NCI-H2081 (cell line): ENCODE results near the gene KCNQ1.
"Not testable (repeated sequence)": the region's sequence is repeated elsewhere in the genome, so short reads cannot be mapped to it uniquely, and the experiment has no call there.

Experiments
- DNase-seq, 2 experiments: peaks; one replicate each; lab custom pipeline; 2025; lab: John Stamatoyannopoulos, UW

KCNQ1 gene

DNA sequence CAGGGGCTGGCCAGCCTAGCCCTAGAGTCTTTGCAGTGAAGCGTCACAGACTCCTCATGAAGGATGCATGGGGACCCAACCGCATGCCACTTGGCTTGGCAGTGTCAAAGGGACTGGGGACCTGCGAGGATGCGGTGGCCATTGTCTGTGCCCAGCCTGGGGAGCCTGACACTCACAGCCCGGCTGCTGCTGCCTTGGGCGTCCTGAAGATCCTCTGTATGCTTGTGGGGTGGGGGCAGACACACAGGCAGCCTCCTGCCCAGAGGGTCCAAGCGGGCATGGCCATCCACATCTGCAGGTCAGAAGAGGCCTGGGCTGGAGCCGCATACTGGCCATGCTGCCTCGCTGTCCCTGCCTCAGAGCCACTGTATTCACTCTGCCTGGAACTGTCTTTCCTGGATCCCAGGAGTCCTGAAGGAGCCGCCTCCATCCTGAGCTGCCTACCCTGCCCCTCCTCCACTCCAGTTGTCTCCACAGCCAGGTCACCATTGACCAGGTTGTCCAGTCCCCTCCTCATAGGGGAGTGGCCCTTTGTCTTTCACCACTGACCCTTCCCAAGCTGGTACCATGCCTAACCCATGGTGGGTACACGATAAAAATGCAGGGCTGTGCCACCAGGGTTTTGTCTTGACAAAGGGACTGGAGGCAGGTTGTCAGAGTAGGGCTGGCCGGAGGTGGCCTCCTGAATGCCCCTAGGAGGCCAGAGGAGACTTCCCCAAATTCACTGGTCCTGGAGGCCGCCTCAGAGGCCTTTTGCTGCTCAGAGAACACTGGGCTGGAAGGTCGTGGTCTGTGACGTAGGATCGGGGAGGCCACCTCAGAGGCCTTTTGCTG lies 148.0 kb downstream of the KCNQ1 start:
- no peak for DNase-seq

DNA sequence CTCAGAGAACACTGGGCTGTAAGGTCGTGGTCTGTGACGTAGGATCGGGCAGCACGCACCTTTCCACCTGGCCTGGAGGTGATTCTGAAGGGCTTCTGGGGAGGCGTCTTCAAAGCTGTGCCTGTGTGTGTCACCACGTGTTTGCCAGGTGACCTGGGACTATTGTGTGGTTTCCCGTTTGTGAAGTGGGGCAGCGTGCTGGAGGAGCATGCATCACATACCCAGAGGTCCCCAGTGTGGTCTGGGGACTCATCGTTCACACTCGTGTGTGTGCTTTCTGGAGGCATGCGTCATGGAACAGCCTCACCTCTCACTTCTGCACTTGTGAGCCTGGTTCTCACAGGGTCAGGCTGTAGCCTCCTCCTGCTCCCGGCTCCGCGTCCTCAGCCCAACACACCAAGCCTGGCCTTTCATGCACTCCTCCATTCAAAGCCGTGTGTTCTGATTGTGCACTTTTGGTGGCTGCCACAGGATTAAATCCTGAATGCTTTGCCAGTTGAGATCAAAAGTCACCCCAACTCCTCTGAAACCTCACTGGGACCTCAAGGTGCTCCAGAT lies 148.7 kb downstream of the KCNQ1 start:
- no peak for DNase-seq

DNA sequence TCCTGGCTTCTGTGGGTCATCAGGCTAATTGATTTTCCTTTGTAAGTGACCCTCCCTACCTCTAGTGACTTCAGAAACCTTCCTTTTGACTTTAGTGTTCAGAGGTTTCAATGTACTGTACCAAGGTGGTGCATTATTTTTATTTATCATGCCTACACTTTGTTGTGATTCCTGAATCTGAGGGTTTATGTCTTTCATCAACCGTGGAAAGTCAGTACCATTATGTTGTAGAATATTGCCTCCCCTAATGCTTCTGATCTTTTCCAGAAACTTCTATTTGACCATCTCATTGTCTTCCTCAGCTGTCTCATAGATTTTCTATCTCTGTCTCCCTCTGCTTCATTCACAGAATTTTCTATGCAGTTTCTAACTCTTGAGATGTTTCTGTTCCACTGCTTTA lies 149.5 kb downstream of the KCNQ1 start:
- no peak for DNase-seq

DNA sequence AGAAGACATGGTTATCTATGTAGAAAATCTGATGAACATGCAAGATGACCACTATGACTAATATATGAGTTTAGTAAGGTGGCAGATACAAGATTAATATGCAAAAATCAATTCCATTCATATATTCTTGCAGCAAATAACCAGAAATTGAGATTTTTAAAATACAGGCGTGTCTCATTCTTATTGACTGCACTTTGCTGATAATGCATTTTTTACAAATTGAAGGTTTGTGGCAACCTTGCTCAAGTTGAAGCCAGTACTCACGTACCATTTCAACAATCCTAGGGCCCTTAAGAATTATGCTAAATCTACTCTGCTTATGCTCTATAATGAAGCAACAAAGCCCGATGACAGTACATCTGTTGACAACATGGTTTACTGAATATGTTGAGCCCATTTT lies 150.4 kb downstream of the KCNQ1 start:
- DNase-seq: no peak

DNA sequence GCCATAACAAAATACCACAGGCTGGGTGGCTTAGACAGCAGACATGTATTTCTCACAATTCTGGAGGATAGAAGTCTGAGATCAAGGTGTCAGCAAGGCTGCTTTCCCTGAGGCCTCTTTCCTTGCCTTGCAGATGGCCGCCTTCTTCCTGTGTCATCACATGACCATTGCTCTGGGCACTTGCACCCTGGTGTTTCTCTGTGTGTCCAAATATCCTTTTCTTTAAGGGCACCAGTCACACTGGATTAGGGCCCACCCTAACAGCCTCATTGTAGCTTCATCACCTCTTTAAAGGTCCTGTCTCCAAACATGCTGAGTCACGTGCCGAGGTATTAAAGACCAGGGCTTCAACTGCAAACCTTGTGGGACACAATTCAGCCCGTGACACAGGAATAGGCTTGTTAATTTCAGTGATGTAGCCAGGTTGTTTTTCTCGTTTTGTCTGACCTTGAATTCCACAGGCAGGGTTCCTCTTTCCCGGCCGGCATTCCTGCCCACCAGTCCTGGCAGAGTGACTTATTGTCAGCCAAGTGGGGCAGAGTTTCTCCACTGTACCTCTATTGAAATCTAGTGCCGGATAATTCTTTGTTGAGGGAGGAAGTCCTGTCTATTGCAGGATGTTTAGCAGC lies 154.9 kb downstream of the KCNQ1 start:
- DNase-seq: no peak

DNA sequence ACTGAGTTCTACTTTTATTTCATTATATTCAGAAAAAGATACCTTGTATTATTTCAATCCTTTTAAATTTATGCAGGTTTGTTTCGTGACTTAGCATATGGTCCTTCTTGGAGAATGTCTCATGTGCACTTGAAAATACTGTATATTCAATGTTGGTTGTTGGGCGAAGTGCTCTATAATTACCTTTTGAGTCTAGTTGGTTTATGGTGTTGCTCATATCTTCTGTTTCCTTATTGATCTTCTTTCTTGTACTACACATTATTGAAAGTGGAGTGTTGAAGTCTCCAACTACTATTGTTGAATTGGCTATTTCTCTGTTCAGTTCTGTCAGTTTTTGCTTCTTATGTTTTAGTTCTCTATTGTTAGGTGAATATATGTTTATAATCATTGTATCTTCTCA lies 164.5 kb downstream of the KCNQ1 start:
- no peak for DNase-seq

DNA sequence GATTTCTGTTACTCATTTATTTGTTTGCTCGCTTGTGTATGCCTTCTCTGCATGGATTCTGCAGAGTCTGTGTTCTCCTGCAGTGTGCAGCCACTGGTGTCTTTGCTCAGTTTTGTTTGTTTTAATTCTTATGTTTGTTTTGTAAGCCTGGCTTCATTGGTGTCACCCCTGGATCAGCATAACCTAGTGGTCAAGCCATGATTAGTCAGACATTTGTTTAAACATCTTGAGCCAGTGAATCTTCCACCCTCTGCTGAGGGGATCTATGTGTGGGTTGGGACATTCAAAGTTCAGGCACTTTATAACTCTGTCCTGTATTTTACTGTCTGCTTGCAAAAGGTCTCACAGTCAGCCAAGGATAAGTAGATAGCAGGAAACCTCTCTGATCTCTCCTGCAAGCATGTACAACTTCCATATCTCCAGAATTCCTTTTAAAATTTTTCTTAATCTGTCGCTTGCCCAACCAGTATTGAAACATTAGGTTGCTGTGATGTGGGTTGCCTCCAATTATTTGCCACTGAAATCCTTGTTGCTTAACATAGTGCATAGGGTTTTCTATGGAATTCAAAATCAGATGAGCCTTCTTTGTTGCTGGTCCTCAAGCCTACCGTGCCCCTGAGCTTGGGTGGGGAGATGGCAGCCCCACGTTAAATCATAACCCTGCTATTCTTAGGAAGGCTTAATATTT lies 168.2 kb downstream of the KCNQ1 start:
- DNase-seq: no peak

DNA sequence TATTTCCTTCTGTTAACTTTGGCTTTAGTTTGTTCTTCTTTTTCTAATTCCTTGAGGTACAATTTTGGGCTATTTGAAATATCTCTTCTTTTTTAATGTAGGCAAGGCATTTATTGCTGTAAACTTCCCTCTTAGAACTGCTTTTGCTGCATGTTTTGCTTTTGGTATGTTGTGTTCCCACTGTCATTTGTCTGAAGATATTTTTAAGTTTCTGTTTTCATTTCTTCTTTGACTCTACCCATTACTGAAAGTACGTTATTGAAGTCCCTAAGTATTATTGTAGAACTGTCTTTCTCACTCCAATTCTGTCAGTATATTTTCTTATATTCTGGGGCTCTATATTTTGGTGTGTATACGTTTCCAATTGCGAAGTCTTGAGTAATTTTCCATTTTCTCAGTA lies 177.1 kb downstream of the KCNQ1 start:
- no peak for DNase-seq

DNA sequence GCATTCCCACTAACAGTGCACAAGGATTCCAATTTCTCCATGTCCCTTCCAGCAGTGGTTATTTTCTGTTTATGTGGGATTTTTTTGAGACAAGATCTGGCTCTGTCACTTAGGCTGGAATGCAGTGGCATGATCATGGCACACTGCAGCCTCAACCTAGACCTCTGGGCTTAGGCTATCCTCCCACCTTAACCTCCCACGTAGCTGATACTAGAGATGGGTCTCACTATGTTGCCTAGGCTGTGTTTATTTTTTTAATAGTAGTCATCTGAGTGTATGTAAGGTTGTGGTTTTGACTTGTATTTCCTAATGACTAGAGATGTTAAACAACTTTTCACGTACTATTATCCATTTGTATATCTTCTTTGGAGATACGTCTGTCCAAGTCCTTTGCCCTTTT lies 180.4 kb downstream of the KCNQ1 start:
- no peak for DNase-seq

DNA sequence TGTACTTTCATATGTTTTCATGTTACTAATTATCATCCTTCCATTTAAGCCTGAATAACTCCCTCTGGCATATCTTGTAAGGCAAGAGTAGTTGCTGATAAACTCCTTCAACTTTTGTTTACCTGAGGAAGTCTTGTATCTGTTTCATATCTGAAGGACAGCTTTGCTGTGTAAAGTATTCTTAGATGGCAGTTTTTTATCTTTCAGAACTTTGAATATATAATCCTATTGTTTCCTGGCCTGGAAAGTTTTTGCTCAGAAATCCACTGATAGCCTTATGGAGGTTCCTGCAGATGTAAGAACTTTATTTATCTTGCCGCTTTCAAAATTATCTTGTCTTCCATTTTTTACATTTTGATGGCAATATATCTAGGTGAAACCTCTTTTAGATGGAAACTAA lies 185.9 kb downstream of the KCNQ1 start:
- DNase-seq: no peak

DNA sequence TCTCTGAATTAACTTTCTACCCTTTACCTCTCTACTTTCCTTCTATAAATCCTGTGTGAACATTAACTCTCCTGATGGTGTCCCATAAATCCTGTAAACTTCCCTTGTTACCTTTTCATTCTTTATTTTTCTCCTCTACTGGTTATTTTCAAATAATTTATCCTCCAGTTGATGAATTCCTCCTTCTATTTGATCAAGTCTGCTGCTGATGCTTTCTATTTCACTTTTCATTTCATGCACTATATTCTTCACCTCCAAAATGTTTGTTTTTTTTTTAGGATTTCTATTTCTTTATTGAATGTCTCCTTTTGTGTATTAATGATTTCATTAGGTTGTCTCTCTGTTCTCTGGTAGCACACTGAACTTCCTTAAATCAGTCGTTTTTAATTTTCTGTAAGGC lies 186.4 kb downstream of the KCNQ1 start:
- no peak for DNase-seq

DNA sequence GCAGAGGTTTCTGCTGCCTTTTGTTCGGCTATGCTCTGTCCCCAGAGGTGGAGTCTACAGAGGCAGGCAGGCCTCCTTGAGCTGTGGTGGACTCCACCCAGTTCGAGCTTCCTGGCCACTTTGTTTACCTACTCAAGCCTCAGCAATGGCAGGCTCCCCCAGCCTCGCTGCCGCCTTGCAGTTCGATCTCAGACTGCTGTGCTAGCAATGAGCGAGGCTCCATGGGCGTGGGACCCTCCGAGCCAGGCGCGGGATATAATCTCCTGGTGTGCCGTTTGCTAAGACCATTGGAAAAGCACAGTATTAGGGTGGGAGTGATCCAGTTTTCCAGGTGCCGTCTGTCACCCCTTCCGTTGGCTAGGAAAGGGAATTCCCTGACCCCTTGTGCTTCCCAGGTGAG lies 195.0 kb downstream of the KCNQ1 start:
- DNase-seq: not testable (repeated sequence)

DNA sequence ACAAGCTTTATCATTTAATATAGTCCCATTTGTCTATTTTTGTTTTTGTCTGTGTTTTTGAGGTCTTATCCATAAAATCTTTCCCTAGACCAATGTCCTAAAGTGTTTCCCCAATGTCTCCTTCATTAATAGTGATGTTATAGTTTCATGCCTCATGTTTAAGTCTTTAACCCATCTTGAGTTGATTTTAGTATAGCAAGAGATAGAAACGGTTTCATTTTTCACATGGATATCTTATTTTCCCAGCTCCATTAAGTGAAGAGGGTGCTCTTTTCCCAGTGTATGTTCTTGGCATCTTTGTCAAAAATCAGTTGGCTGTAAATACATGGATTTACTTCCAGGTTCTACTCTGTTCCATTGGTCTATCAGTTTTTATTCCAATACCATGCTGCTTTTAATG lies 196.8 kb downstream of the KCNQ1 start:
- DNase-seq: no peak

DNA sequence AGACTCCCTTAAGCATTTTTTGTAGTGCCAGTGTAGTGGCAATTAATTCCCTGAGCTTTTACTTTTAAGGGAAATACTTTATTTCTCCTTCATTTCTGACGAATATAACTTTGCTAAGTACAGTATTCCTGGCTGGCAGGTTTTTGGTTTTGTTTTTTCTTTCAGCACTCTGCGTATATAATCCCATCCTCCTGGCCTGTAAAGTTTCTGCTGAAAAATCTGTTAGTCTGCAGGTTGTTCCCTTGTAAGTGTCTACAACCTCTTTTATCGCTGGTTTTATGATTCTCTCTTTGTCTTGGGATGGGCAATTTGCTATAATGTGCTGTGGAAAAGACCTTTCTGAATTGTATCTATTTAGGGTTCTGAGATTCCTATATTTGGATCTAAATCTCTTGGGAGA lies 198.9 kb downstream of the KCNQ1 start:
- DNase-seq: no peak

DNA sequence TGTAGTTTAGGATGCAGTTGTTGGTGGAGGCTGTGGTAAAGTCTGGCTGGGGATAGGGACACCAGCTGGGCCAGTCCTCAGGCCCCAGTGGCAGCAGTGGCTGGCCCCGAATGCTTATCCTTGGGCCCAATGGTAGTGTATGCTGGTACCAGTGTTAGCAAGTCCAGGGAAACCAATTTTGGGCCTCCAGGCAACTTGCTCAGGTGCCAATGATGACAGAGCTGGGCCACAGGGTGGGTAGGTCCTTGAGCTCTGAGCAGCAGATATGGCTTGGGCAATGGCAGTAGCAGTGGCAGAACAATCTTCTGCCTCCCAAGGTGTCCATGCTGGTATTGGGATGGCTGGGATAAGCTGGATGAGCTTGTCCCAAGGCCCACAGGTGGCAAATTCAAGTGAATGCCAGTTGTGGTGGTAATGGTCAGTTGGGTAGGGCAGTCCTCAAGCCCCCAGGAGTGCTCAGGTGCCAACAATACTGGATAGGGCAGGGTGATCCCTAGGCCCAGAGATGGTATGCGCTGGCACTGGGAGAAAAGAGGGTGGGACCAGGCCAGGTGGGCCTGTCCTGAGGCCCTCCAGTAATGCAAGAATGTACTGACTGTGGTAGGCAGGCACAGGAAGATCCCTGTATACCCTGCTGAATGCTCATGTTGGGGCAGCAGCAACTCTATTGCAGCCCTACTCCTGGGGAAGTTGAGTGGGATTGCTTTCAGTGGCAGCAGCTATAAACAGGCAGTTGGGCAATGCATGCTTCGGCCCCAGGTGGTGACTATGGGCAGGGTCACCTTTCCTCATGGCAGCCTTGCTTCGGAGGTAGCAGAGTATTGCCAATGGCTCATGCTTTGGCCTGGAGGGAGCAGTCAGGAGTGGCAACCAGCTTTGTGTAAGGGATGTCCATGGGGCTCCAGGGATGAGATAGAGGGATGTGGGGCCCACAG lies 200.3 kb downstream of the KCNQ1 start:
- DNase-seq: no peak

DNA sequence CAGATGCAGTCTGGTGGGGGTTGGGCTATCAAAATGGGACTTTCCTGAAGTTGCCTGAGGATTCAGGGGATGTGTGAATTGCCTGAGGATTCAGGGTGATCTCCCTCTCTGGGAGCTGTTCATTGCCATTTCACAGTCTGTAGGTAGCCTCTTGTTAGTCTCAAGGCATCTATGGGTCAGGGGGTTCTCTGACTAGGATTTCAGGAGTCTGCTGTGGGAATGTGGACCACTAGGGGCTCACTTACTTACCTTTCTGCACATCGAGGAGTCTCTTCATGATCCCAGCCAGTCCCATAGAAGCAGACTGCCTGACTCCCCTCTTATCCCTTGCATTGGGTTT lies 200.9 kb downstream of the KCNQ1 start:
- DNase-seq: no peak

DNA sequence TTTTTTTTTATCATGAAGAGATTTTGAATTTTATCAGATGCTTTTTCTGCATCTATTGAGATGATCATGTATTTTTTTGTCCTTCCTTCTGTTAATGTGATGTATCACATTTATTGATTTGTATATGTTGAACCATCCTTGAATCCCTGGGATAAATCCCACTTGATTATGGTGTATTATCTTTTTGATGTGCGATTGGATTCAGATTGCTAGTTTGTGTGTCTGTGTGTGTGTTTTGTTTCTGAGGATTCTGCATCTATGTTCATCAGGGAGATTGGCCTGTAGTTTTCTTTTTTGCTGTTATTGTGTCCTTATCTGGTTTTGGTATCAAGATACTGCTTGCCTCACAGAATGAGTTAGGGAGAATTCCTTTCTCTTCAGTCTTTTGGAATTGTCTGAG lies 202.4 kb downstream of the KCNQ1 start:
- DNase-seq: no peak

DNA sequence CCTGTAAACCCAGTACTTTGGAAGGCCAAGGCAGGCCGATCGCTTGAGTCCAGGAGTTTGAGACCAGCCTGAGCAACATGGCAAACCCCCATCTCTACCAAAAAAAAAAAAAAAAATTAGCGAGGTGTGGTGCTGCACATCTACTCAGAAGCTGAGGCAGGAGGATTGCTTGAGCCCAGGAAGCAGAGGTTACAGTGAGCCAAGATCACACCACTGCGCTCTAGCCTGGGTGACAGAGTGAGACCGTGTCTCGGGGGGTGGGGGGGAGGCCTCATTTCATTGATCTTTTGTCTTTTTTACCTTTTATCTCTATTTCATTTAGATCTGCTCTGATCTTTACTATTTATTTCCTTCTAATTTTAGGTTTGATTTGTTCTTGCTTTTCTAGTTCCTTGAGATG lies 203.1 kb downstream of the KCNQ1 start:
- no peak for DNase-seq

DNA sequence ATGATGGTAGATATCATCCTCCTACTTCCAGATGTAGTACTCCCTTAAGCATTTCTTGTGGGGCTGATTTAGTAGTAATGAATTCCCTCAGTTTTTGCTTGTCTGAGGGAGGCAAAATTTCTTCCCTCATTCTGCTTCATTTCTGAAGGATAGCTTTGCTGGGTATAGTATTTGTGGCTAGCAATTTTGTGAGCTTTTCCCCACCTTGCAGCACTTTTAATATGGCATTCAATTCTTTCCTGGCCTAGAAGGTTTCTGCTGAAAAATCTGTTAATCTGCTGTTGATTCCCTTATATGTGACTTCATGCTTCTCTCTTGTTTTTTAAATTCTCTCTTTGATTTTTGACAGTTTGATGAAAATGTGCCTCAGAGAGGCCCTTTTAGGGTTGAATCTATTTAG lies 204.6 kb downstream of the KCNQ1 start:
- no peak for DNase-seq

DNA sequence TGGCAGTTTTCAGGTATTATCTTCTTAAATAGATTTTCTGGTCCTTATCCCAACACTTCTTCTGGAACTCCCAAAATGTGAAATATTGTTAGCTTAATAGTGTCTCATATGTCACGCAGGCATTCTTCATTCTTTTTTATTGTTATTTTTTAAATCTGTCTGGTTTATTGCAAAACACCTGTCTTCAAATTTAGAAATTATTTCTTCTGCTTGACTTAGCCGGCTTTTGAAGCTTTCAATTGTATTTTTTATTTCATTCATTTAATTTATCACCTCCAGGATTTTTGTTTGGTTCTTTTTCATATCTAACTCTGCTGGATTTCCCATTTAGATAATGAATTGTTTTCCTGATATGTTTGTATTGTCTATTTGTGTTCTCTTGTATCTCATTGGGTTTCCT lies 205.0 kb downstream of the KCNQ1 start:
- DNase-seq: no peak

DNA sequence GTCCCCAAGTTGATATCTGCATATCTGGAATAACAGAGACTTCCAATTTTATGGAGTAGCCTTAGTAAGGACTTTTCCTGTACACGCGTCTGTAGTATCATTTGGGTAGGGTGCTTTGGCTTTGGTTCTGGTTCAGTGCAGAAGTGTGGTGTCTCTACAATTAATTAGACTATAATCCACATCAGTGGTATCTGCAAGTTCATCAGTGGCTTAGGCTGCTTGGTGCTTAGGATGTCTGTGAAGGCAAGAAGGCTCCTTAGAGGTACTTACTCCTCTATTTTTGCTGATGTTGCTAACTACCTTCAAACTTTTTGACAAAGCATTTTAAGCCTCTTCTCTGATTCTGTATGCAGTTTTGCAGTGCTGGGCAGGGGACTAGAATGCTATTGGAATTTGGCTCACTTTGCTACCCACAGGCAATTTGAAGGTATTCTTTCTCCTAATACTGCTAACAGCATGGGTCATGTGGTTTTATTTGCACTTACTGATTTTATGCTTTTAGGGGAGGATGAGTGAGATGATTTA lies 205.6 kb downstream of the KCNQ1 start:
- DNase-seq: no peak
